Measurements from ENCODE around the gene DGCR8.

The DGCR8 gene

GRCh38 chr22:20108757-20109230, 28.8 kb downstream of the DGCR8 start:
- DNase-seq (ENCODE audit: low read depth in 1 of 2, low spot score in 1 of 2) = no peak

GRCh38 chr22:20109411-20110358, 29.6 kb downstream of the DGCR8 start:
- no peak for DNase-seq (ENCODE audit: low read depth in 1 of 2, low spot score in 1 of 2)

GRCh38 chr22:20110359-20110985, 30.4 kb downstream of the DGCR8 start:
- DNase-seq (ENCODE audit: low read depth in 1 of 2, low spot score in 1 of 2) = no peak

GRCh38 chr22:20111045-20111688, 31.1 kb downstream of the DGCR8 start:
- no peak for DNase-seq (ENCODE audit: low read depth in 1 of 2, low spot score in 1 of 2)

GRCh38 chr22:20111689-20112622, 31.9 kb downstream of the DGCR8 start:
- no peak for DNase-seq (ENCODE audit: low read depth in 1 of 2, low spot score in 1 of 2)

- DNase-seq (ENCODE audit: low read depth in 1 of 2, low spot score in 1 of 2) = no peak
These were observed 32.8 kb downstream of the DGCR8 start for GRCh38 chr22:20112623-20113511.

GRCh38 chr22:20113551-20114310, 33.7 kb downstream of the DGCR8 start:
- no peak for DNase-seq (ENCODE audit: low read depth in 1 of 2, low spot score in 1 of 2)

- no peak for DNase-seq (ENCODE audit: low read depth in 1 of 2, low spot score in 1 of 2)
These were observed 34.8 kb downstream of the DGCR8 start for GRCh38 chr22:20114506-20115475.

GRCh38 chr22:20115691-20116375, 35.8 kb downstream of the DGCR8 start, which contains the start of gene RANBP1:
RANBP1 (plus strand) TSS chr22:20116104; CDS start chr22:20116185, 81 bp downstream.
- DNase-seq (ENCODE audit: low read depth in 1 of 2, low spot score in 1 of 2) = no peak

GRCh38 chr22:20116376-20116950, 36.4 kb downstream of the DGCR8 start:
- no peak for DNase-seq (ENCODE audit: low read depth in 1 of 2, low spot score in 1 of 2)

GRCh38 chr22:20116951-20117632, 37.1 kb downstream of the DGCR8 start, which contains the start of gene TRMT2A:
TRMT2A (minus strand) TSS chr22:20117226; CDS start chr22:20116906, 320 bp downstream.
- DNase-seq (ENCODE audit: low read depth in 1 of 2, low spot score in 1 of 2) = peak; percentile 95 to 96

- DNase-seq (ENCODE audit: low read depth in 1 of 2, low spot score in 1 of 2) = peak in 1 of 2 donors; percentile 57
These were observed 37.7 kb downstream of the DGCR8 start for GRCh38 chr22:20117633-20118299.

- no peak for DNase-seq (ENCODE audit: low read depth in 1 of 2, low spot score in 1 of 2)
These were observed 38.4 kb downstream of the DGCR8 start for GRCh38 chr22:20118300-20119020.

GRCh38 chr22:20121856-20122415, 41.9 kb downstream of the DGCR8 start:
- no peak for DNase-seq (ENCODE audit: low read depth in 1 of 2, low spot score in 1 of 2)

Measured in stimulated activated CD4-positive, alpha-beta T cell treated with anti-CD3 and anti-CD28 coated beads, Interleukin-15, amount 100 ng/mL, for 1 hour (primary cell).